HCT116 (cell line): Measurements from ENCODE around the gene SCOC. TPM values are rescaled to one million over a fixed set of nuclear protein-coding genes. Genes with fewer than 3 reads are reported as not detected.

ENCODE experiments used
- ATAC-seq: fragments of 200-7000 bp; cut with Tn5 transposase; 2 replicates; pipeline ENCODE4 v1.9.1; 2020; ENCODE audit warnings: mild to moderate bottlenecking, moderate library complexity
- BruUV-seq: library from RNA; stranded (reverse); fragments of 400-500 nt; replicated peaks from 2 replicates; lab custom pipeline; 2021; lab: Mats Ljungman, UMichigan
- CTCF ChIA-PET: fragments of 300-600 bp; sonication (Branson Sonifier 250); formaldehyde crosslinking; loops from one replicate; lab custom pipeline; 2021; ENCODE audit warnings: antibody characterized with exemption; lab: Charles Lee
- POLR2A ChIA-PET: fragments of 300-600, 350-600 bp; sonication (Branson Sonifier 250); formaldehyde crosslinking; loops from one replicate; lab custom pipeline; 2021; ENCODE audit warnings: antibody characterized with exemption; lab: Charles Lee
- RAD21 ChIA-PET, 2 experiments: fragments of 300-600 bp; sonication (Branson Sonifier 250); formaldehyde crosslinking; loops; one replicate each; lab custom pipeline; 2023; ENCODE audit warnings: low total read pairs in 2 of 2; ENCODE audit not compliant: uncharacterized antibody in 2 of 2, unreplicated experiment in 2 of 2, low non-redundant PET in 1 of 2; lab: Charles Lee
- DNase-seq: peaks from one replicate; pipeline ENCODE4 v3.0.0-alpha.2; 2010; ENCODE audit warnings: low read depth, low spot score
- H2AFZ ChIP-seq: fragments of 200-600 bp; shearing (Covaris generic), sonication (generic); 2 replicates; pipeline ENCODE4 v1.6.1; 2017; ENCODE audit warnings: low read depth, mixed run types, mixed read lengths, antibody characterized with exemption, low read length; ENCODE audit not compliant: poor library complexity, severe bottlenecking
- H3K27ac ChIP-seq: 2 replicates; pipeline ENCODE4 v1.5.1; 2012; ENCODE audit warnings: low read depth, low read length
- H3K27me3 ChIP-seq: fragments of 200-600 bp; sonication (generic); 2 replicates; pipeline ENCODE4 v1.6.1; 2016; ENCODE audit warnings: mixed run types, low read length, mixed read lengths; ENCODE audit not compliant: insufficient read depth
- H3K36me3 ChIP-seq, 2 experiments: fragments of 200-500 bp in 1 of 2; fragments of 200-600 bp in 1 of 2; sonication (Bioruptor generic) in 1 of 2; sonication (generic) in 1 of 2; 2 replicates each; pipeline versions ENCODE4 v1.5.1 to v1.6.1; 2014 to 2016; ENCODE audit warnings: low read length in 2 of 2, inconsistent platforms in 1 of 2, mixed read lengths in 1 of 2, mixed run types in 1 of 2; ENCODE audit not compliant: insufficient read depth in 2 of 2, control insufficient read depth in 1 of 2
- H3K4me1 ChIP-seq, 2 experiments: fragments of 200-600 bp in 1 of 2; sonication (generic) in 1 of 2; 2 replicates each; pipeline versions ENCODE4 v1.5.1 to v1.6.1; 2012 to 2017; ENCODE audit warnings: low read length in 2 of 2, inconsistent platforms in 1 of 2, mild to moderate bottlenecking in 1 of 2, mixed read lengths in 1 of 2, mixed run types in 1 of 2, moderate library complexity in 1 of 2; ENCODE audit not compliant: insufficient read depth in 2 of 2, control insufficient read depth in 1 of 2
- H3K4me2 ChIP-seq: fragments of 200-600 bp; sonication (generic); 2 replicates; pipeline ENCODE4 v1.6.1; 2017; ENCODE audit warnings: mixed run types, low read length, mixed read lengths
- H3K4me3 ChIP-seq, 2 experiments: fragments of 200-600 bp in 1 of 2; sonication (generic) in 1 of 2; replicated peaks in 1 of 2; 2 replicates each; pipeline ENCODE4 v1.5.1; 2011 to 2016; ENCODE audit warnings: low read length in 2 of 2, control low read depth in 1 of 2, low read depth in 1 of 2, mild to moderate bottlenecking in 1 of 2, mixed read lengths in 1 of 2, mixed run types in 1 of 2
- H3K79me2 ChIP-seq: fragments of 200-600 bp; sonication (generic); 2 replicates; pipeline ENCODE4 v1.6.1; 2017; ENCODE audit warnings: mild to moderate bottlenecking, mixed run types, low read length, moderate library complexity, mixed read lengths; ENCODE audit not compliant: insufficient read depth
- H3K9ac ChIP-seq: fragments of 200-600 bp; sonication (generic); 2 replicates; pipeline ENCODE4 v1.6.1; 2016; ENCODE audit warnings: low read length, mixed read lengths
- H3K9me2 ChIP-seq: fragments of 200-600 bp; sonication (generic), shearing (Covaris generic); 2 replicates; pipeline ENCODE4 v1.6.1; 2017; ENCODE audit warnings: mixed run types, mild to moderate bottlenecking, moderate library complexity; ENCODE audit not compliant: insufficient read depth
- H3K9me3 ChIP-seq, 2 experiments: fragments of 200-500 bp in 1 of 2; fragments of 200-600 bp in 1 of 2; sonication (Bioruptor generic) in 1 of 2; sonication (generic) in 1 of 2; 2 replicates each; pipeline ENCODE4 v1.6.1; 2014 to 2017; ENCODE audit warnings: low read length in 2 of 2, mixed read lengths in 2 of 2, inconsistent platforms in 1 of 2, low read depth in 1 of 2, mild to moderate bottlenecking in 1 of 2, mixed run types in 1 of 2, moderate library complexity in 1 of 2; ENCODE audit not compliant: control insufficient read depth in 1 of 2, insufficient read depth in 1 of 2
- H4K20me1 ChIP-seq: fragments of 200-600 bp; sonication (generic), shearing (Covaris generic); 2 replicates; pipeline ENCODE4 v1.6.1; 2017; ENCODE audit warnings: mixed run types, mild to moderate bottlenecking, moderate library complexity; ENCODE audit not compliant: insufficient read depth
- CBX3 ChIP-seq: IDR thresholded peaks from 2 replicates; pipeline ENCODE4 v1.6.1; 2012; ENCODE audit warnings: low read depth
- CEBPB ChIP-seq: IDR thresholded peaks from 2 replicates; pipeline ENCODE4 v1.6.1; 2012; ENCODE audit warnings: low read depth
- ELF1 ChIP-seq: IDR thresholded peaks from 2 replicates; pipeline ENCODE4 v1.6.1; 2012; ENCODE audit warnings: low read depth, borderline replicate concordance
- EZH2 ChIP-seq: fragments of 200-600 bp; sonication (generic); IDR thresholded peaks from 2 replicates; pipeline ENCODE4 v1.6.1; 2017; ENCODE audit warnings: antibody characterized with exemption, mixed run types
- EZH2phosphoT487 ChIP-seq: fragments of 200-600 bp; IDR thresholded peaks from 2 replicates; pipeline ENCODE4 v1.6.1; 2018; ENCODE audit warnings: antibody characterized with exemption, borderline replicate concordance
- FOSL1 ChIP-seq: IDR thresholded peaks from 2 replicates; pipeline ENCODE4 v1.6.1; 2012; ENCODE audit warnings: low read depth
- POLR2A ChIP-seq: IDR thresholded peaks from 2 replicates; pipeline ENCODE4 v1.7.0; 2011; ENCODE audit warnings: borderline replicate concordance; ENCODE audit not compliant: insufficient read depth, insufficient read length; ENCODE audit errors: extremely low read depth
- RAD21 ChIP-seq: IDR thresholded peaks from 2 replicates; pipeline ENCODE4 v1.6.1; 2012; ENCODE audit warnings: low read depth, mild to moderate bottlenecking
- SIN3A ChIP-seq: IDR thresholded peaks from 2 replicates; pipeline ENCODE4 v1.6.1; 2012; ENCODE audit warnings: low read depth
- SP1 ChIP-seq: IDR thresholded peaks from 2 replicates; pipeline ENCODE4 v1.6.1; 2012; ENCODE audit warnings: low read depth
- SRF ChIP-seq: IDR thresholded peaks from 2 replicates; pipeline ENCODE4 v1.6.1; 2012; ENCODE audit warnings: low read depth
- TCF7L2 ChIP-seq: IDR thresholded peaks from 2 replicates; pipeline ENCODE4 v1.7.0; 2011; ENCODE audit warnings: borderline replicate concordance, inconsistent platforms; ENCODE audit not compliant: insufficient read depth, insufficient read length; ENCODE audit errors: extremely low read depth
- YY1 ChIP-seq: IDR thresholded peaks from 2 replicates; pipeline ENCODE4 v1.6.1; 2011; ENCODE audit warnings: low read length, low read depth, moderate library complexity, mild to moderate bottlenecking; ENCODE audit not compliant: insufficient replicate concordance; ENCODE audit errors: extremely low read depth
- ZFX ChIP-seq: fragments of 450-650 bp; IDR thresholded peaks from 2 replicates; pipeline ENCODE4 v1.6.1; 2017
- ZNF274 ChIP-seq: fragments of 200-500 bp; sonication (Bioruptor generic); IDR thresholded peaks from 2 replicates; pipeline ENCODE4 v1.6.1; 2014; ENCODE audit warnings: mild to moderate bottlenecking, low read depth, low read length, inconsistent platforms
- intact Hi-C: fragments of 100-400 bp; cut with micrococcal nuclease; formaldehyde crosslinking; loops from 2 replicates; pipeline ENCODE4 v1.10.0; 2022
- total RNA-seq: library from RNA; stranded (reverse); gene quantifications from one replicate; pipeline ENCODE4 v1.2.1, GENCODE V29; 2021; ENCODE audit not compliant: unreplicated experiment
- TF ChIP-seq, protein P1 (sequence below): IDR thresholded peaks from 2 replicates; pipeline ENCODE4 v1.6.1; 2012
- TF ChIP-seq, protein P2 (sequence below): IDR thresholded peaks from 2 replicates; pipeline ENCODE4 v1.6.1; 2011; ENCODE audit warnings: mild to moderate bottlenecking, low read length, moderate library complexity; ENCODE audit not compliant: insufficient replicate concordance; ENCODE audit errors: extremely low read depth
- TF ChIP-seq, protein P3 (sequence below), 3 experiments: fragments of 200-600 bp in 1 of 3; sonication (generic) in 1 of 3; IDR thresholded peaks in 2 of 3; conservative IDR thresholded peaks in 1 of 3; 2 replicates each; pipeline ENCODE4 v1.5.1; 2012 to 2017; ENCODE audit warnings: low read depth in 2 of 3, low read length in 2 of 3, antibody characterized with exemption in 1 of 3, borderline replicate concordance in 1 of 3, control low read depth in 1 of 3, mild to moderate bottlenecking in 1 of 3, mixed read lengths in 1 of 3, mixed run types in 1 of 3, moderate library complexity in 1 of 3; ENCODE audit not compliant: insufficient read depth in 1 of 3
- TF ChIP-seq, protein P4 (sequence below): IDR thresholded peaks from 2 replicates; pipeline ENCODE4 v1.6.1; 2012
- TF ChIP-seq, protein P5 (sequence below): IDR thresholded peaks from 2 replicates; pipeline ENCODE4 v1.6.1; 2012; ENCODE audit warnings: low read depth

The SCOC gene
- total RNA-seq, 1 experiment from 2014 or later = 52.2 TPM

DNA sequence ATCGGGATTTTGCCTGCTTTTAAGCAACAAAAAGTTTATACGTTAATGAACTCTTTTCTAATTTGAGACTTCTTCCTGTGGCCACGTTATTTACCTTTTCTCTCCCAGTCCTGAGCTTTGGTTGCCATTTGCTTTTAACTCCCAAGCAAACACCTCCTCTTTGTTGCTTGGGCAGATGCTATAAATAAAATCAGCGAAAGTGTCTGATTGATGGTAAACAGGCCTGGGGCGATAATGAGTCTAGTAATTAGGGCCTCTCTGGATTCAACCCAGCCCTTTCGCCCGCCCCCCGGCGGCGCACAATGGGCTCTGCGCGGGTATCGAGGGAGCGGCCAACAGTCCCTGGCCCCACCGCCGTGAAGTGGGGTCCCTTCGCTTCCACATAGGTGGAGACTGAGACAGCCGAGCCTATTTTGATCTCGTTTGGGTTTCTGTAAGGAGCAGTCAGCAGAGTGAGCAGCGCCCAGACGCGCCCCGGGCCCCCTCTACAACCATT lies 53.2 kb downstream of the SCOC start:
- Histone ChIP-seq H3K9ac (no peak overlapping the region), H3K9me3 (no peaks in the 10 kb centered on the region), H3K79me2 (no peaks in the 10 kb centered on the region), H3K36me3 (no peaks in the 10 kb centered on the region), H2AFZ (no peak overlapping the region), H4K20me1 (no peaks in the 10 kb centered on the region), H3K4me3 (peak overlapping the region; percentile 56 to 67), H3K4me1 (peaks cover 3 to 11% of the 10 kb centered on the region in 2 experiments; a peak in 3 of 4 replicates), H3K27me3 (no peaks in the 10 kb centered on the region), H3K27ac (no peak overlapping the region), H3K9me2 (no peaks in the 10 kb centered on the region), H3K4me2 (peak overlapping the region; percentile 98)
- POLR2A ChIA-PET = no interaction called here
- CTCF ChIA-PET = interaction anchor here (0.8 kb wide), 1 partner anchor 29 kb away, joined by 3 read pairs; no protein-coding TSS in a partner anchor
- DNase-seq = no peak
- ATAC-seq = no peak
- no TSS peak for BruUV-seq
- intact Hi-C loops = no loop called here
- RAD21 ChIA-PET = no interaction called here
- TF ChIP-seq TCF7L2 (no peak), RAD21 (no peak), EZH2phosphoT487 (no peak), EZH2 (no peak), POLR2A (no peak), ELF1 (no peak), SIN3A (no peak), CBX3 (no peak), CEBPB (no peak), SRF (no peak), SP1 (no peak), YY1 (no peak), ZNF274 (no peak), ZFX (no peak), FOSL1 (no peak)
- TF ChIP-seq, protein P1, sequence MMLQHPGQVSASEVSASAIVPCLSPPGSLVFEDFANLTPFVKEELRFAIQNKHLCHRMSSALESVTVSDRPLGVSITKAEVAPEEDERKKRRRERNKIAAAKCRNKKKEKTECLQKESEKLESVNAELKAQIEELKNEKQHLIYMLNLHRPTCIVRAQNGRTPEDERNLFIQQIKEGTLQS = no peak
- TF ChIP-seq, protein P2, sequence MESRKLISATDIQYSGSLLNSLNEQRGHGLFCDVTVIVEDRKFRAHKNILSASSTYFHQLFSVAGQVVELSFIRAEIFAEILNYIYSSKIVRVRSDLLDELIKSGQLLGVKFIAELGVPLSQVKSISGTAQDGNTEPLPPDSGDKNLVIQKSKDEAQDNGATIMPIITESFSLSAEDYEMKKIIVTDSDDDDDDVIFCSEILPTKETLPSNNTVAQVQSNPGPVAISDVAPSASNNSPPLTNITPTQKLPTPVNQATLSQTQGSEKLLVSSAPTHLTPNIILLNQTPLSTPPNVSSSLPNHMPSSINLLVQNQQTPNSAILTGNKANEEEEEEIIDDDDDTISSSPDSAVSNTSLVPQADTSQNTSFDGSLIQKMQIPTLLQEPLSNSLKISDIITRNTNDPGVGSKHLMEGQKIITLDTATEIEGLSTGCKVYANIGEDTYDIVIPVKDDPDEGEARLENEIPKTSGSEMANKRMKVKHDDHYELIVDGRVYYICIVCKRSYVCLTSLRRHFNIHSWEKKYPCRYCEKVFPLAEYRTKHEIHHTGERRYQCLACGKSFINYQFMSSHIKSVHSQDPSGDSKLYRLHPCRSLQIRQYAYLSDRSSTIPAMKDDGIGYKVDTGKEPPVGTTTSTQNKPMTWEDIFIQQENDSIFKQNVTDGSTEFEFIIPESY = no peak
- TF ChIP-seq, protein P3, sequence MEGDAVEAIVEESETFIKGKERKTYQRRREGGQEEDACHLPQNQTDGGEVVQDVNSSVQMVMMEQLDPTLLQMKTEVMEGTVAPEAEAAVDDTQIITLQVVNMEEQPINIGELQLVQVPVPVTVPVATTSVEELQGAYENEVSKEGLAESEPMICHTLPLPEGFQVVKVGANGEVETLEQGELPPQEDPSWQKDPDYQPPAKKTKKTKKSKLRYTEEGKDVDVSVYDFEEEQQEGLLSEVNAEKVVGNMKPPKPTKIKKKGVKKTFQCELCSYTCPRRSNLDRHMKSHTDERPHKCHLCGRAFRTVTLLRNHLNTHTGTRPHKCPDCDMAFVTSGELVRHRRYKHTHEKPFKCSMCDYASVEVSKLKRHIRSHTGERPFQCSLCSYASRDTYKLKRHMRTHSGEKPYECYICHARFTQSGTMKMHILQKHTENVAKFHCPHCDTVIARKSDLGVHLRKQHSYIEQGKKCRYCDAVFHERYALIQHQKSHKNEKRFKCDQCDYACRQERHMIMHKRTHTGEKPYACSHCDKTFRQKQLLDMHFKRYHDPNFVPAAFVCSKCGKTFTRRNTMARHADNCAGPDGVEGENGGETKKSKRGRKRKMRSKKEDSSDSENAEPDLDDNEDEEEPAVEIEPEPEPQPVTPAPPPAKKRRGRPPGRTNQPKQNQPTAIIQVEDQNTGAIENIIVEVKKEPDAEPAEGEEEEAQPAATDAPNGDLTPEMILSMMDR (IDR thresholded peaks at IDR 0.05 in 2 of 3, conservative IDR thresholded peaks at IDR 0.05 in 1 of 3; ENCODE audit: borderline replicate concordance in 1 of 3, insufficient read depth in 1 of 3, low read depth in 2 of 3, low read length in 2 of 3) = no peak
- TF ChIP-seq, protein P4, sequence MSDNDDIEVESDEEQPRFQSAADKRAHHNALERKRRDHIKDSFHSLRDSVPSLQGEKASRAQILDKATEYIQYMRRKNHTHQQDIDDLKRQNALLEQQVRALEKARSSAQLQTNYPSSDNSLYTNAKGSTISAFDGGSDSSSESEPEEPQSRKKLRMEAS = no peak
- TF ChIP-seq, protein P5, sequence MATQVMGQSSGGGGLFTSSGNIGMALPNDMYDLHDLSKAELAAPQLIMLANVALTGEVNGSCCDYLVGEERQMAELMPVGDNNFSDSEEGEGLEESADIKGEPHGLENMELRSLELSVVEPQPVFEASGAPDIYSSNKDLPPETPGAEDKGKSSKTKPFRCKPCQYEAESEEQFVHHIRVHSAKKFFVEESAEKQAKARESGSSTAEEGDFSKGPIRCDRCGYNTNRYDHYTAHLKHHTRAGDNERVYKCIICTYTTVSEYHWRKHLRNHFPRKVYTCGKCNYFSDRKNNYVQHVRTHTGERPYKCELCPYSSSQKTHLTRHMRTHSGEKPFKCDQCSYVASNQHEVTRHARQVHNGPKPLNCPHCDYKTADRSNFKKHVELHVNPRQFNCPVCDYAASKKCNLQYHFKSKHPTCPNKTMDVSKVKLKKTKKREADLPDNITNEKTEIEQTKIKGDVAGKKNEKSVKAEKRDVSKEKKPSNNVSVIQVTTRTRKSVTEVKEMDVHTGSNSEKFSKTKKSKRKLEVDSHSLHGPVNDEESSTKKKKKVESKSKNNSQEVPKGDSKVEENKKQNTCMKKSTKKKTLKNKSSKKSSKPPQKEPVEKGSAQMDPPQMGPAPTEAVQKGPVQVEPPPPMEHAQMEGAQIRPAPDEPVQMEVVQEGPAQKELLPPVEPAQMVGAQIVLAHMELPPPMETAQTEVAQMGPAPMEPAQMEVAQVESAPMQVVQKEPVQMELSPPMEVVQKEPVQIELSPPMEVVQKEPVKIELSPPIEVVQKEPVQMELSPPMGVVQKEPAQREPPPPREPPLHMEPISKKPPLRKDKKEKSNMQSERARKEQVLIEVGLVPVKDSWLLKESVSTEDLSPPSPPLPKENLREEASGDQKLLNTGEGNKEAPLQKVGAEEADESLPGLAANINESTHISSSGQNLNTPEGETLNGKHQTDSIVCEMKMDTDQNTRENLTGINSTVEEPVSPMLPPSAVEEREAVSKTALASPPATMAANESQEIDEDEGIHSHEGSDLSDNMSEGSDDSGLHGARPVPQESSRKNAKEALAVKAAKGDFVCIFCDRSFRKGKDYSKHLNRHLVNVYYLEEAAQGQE = no peak
